HG03045 (cell line): ENCODE data around the gene TMPRSS15.
"Not testable (repeated sequence)": the region's sequence is repeated elsewhere in the genome, so short reads cannot be mapped to it uniquely, and the experiment has no call there.

Source experiments
- ATAC-seq: cut with Tn5 transposase; IDR thresholded peaks from one replicate; pipeline ENCODE4 v1.9.1; 2021; ENCODE audit warnings: mild to moderate bottlenecking, moderate library complexity; ENCODE audit not compliant: unreplicated experiment

Gene TMPRSS15

DNA sequence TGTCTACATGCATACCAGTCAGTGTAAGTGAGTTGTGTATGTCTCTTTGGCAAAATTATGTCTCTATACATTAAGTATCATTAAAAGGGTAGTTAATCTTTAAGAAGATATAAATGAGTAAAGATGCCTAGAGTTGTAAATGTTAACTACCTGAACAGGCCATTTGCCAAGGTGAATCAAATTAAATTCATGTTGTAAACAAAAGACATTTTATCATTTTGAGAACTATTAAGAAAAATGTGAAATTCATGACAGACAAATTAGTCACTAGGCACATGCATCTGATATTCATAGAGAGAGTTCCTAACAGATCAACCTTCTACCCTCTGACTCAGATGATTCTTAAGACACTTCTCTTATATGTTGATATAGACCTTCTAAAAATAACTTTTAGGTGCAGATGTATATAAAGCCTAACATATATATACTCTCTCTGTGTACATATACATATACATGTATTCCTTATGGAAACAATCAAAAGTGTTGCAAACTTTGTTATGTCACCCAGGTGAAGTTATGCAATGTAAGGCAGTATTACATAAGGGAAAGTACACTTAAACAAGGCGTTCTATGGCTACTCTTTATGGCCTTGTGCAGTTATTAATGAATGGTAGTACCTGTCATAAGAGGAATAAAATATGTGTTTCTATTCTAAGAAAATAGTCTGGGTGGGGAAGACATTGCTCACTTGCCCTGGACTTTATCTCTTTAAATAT lies at the start of gene TMPRSS15:
Gene TMPRSS15, minus strand, starts transcription at position 51 of the 716 bp plus-strand sequence. CDS start 163 bp downstream, outside the sequence.
- no peak for ATAC-seq

DNA sequence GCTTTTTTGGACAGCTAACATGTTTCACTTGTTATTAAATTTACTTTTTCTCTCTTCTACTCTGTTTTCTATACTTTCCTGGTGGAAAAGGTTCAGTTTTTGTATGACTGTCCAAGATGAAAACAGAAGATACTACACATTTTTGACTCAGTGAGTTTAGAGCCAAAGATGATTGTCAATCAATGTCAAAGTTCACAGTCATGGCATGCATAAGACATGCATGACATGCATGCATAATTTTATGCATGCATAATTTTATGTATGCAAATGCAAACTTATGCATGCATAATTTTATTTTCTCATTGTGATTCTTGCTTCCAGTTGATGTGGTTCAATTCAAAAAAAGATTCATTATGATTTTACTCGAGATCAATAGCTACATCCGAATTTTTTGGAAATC lies 48.1 kb upstream of the TMPRSS15 start:
- no peak for ATAC-seq

- no peak for ATAC-seq
Observed at GRCh38 chr21:18449605-18450550, 46.3 kb upstream of the TMPRSS15 start.

- no peak for ATAC-seq
Observed at GRCh38 chr21:18443701-18444100, 40.1 kb upstream of the TMPRSS15 start.

DNA sequence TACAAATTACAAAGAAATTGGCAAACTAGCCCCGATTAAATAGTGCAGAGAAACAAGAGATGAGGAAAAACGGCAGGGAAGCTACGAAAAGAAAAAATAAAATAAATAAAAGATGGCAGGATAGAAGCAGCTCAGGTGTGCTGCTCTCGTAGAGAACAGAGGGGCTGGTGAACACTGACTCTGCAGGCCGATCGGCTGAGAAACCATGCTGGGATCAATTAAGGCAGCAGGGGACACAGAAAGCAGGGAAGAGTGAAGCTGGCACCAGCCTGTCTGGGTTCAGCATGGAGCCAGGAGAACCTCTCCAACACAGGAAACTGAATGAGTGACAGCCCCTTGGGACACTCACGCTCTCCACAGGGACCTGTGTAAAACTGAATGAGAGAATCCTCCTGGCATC lies 39.5 kb upstream of the TMPRSS15 start:
- ATAC-seq: no peak

- ATAC-seq: no peak
Observed at GRCh38 chr21:18430341-18430740, 26.8 kb upstream of the TMPRSS15 start.

GRCh38 chr21:18424276-18424675 lies 20.7 kb upstream of the TMPRSS15 start:
- no peak for ATAC-seq

- no peak for ATAC-seq
Observed at GRCh38 chr21:18417141-18417790, 13.7 kb upstream of the TMPRSS15 start.

GRCh38 chr21:18411565-18411964 lies 8.0 kb upstream of the TMPRSS15 start:
- ATAC-seq: no peak

DNA sequence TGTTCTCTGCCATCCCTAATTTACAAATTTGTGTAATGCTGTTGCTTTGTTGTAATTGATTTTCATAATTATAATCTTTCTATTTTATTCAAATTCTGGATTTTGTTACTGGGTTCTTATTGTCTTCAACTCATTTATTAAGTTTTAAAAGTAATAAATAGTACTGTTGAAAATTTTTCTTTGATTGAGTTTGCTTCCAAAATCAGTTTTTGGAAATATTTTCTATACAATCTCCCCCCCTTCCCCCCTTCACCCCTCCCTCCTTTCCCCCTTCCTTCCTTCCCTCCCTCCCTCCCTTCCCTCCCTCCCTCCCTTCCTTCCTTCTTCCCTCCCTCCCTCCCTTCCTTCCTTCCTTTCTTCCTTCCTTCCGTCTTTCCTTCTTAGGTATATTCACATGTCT lies 6.0 kb upstream of the TMPRSS15 start:
- no peak for ATAC-seq

DNA sequence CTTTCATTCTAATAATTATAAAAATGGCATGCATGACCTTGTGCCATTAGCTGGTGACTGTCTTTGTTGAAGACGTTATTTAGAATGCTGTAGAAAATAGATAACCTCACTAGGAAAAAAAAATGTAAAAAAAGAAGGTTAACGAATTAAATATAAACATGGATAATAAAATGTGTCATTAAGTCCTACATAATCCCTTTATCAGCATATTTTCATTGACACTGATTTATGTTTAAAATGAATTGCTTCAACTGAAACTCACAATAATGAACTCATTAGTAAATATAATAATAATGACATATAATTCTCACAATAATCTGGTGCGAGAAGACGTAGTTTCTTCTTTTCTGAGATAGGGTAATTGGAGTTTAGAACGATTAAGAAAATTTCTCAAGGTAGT lies 4.7 kb downstream of the TMPRSS15 start:
- ATAC-seq: no peak

GRCh38 chr21:18387994-18388393 lies 15.6 kb downstream of the TMPRSS15 start:
- ATAC-seq: no peak

DNA sequence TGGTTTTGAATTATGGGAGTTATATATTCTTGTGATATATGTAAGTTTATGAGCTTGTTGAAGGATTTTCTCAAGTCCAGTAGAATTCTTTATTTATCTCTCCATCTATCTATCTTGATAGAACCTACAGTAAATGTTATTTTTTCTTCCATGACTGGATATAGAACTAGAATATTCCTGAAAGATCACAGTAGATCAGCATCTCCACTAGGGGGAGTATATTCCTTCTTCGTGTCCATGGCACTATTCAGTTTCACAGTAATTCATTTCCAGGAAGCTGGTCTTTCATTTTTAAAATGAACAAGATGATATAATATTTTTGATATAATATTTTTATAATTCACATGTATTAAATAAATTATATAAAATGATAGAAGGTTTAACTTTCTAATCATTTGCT lies 18.8 kb downstream of the TMPRSS15 start:
- no peak for ATAC-seq

DNA sequence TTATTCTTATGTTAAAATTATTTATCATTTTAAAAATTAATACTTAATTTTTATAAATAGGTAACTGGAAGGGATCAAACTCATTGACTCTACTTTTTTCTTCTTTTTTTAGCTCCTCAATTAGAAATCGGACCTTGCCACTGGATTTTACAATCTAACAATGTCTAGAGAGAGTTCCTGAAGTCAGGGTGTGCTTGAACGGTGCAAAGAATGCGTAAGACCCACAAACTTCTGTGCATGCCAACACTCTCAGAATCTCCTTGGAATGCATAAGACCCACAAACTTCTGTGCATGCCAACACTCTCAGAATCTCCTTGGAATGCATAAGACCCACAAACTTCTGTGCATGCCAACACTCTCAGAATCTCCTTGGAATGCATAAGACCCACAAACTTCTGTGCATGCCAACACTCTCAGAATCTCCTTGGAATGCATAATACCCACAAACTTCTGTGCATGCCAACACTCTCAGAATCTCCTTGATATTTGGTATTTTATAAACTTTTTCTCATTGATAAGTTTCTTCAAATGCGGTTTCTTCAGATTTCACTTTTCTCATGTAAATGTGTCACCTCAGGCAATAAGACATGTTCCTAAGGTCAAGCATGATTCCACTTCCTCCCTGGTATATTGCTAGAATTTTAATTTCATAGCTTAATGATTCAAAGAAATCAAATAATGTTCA lies 20.5 kb downstream of the TMPRSS15 start:
- not testable (repeated sequence) for ATAC-seq

DNA sequence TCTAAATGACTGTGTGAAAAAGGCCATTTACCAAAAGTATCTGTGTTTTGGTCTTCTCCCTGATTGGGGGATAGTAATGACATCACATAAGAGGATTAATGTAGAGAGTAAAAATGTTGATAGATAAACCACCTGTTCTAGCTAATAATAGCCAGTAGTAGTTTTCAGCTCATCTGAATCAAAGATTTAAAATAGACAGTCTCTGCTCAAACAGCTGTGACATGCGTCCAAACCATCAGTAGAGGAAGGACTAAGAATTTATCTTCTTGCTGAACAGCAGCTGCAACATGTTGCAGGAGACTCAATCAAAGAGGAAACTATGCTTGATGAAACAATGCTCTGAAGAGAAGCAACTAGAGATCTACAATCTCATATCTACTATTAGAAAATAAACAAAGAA lies 21.4 kb downstream of the TMPRSS15 start:
- ATAC-seq: no peak

- ATAC-seq: no peak
Observed at GRCh38 chr21:18373606-18374005, 30.0 kb downstream of the TMPRSS15 start.

- no peak for ATAC-seq
Observed at GRCh38 chr21:18370301-18370700, 33.3 kb downstream of the TMPRSS15 start.

DNA sequence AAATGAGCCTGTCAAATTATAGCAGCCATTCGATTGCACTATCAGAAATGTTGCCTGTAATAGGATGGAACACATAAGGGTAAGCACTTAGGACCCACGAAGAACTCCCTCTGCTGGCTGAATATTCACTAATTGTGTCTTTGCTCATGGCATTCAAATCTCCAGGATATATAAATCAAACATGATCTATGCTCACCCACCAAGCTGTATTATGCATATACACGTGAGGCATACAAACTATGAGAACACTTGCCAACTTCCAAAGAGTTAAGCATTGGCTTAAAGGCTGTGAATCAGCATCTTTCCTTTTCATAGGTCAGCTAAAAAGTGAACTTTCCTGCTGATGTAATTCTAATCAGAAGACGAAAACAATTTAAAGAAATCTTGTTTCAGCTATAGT lies 34.5 kb downstream of the TMPRSS15 start:
- no peak for ATAC-seq

DNA sequence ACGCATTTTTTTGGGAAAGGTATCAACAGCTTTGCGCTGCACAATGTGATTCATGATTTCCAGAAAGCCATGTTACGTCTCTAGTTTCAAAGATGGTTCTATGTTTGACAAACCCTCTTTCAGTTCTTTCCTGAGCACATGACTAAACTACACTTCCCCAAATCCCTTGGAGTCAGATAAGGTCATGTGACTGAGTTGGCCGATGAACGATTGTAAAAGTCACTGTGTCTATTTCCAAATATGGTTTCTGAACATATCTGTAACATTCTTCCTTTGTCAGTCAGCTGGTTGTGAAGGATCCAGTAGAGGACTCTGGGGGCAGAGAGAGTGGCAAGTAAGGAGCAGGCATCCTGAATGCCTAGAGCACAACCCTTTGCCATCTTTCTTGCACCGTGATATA lies 35.4 kb downstream of the TMPRSS15 start:
- ATAC-seq: no peak

DNA sequence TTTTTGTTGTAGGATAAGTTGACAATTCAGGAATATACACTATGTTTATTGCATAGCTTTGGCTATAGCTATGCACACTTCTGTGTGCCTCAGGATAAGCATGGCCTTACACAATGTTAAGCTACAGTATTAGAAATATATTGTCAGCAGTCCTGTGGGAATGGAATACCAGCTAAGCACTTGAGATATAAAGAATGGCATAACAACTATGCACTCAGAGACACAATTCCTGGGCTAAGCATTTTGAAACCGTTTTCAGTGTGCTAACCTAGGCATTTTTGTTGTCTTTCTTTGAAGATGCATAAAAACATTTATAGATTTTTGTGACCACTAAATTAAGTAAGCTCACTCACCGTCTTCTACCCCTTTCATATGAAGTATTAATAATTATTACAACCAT lies 46.8 kb downstream of the TMPRSS15 start:
- no peak for ATAC-seq

DNA sequence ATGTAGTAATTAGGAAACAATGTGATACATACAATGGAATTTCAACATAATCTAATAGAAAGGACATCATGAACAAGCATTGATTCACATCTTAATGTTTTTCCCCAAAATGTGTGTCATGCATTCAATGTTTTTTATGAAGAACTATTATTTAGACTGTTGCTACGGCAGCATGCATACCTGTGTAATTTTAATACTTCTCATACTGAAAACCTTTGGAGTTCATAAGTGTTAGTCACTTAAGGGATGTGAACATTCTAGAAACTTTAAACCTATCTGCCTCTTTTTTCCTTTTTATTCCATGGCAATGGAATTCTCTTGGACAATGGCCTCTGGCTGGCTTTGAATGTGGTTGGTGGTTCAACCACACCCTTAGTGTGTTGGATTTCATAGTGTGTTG lies 48.6 kb downstream of the TMPRSS15 start:
- ATAC-seq: no peak
